Left ventricle myocardium inferior (tissue), 1 donor: ENCODE measurements around the gene EPHA4. TPM values are rescaled to one million over a fixed set of nuclear protein-coding genes. Genes with fewer than 3 reads are reported as not detected.

ENCODE experiments used
- DNase-seq: peaks from one replicate; pipeline ENCODE4 v3.0.0-alpha.2; 2020
- H3K27ac ChIP-seq: fragments of 200-600 bp; replicated peaks from 2 replicates; pipeline ENCODE4 v1.8.0; 2021
- H3K27me3 ChIP-seq: fragments of 200-600 bp; 2 replicates; pipeline ENCODE4 v1.8.0; 2021; ENCODE audit warnings: low read depth
- H3K36me3 ChIP-seq: fragments of 200-600 bp; 2 replicates; pipeline ENCODE4 v1.8.0; 2021
- H3K4me1 ChIP-seq: fragments of 200-600 bp; 2 replicates; pipeline ENCODE4 v1.8.0; 2021
- H3K4me3 ChIP-seq: fragments of 200-600 bp; 2 replicates; pipeline ENCODE4 v1.8.0; 2021; ENCODE audit warnings: mild to moderate bottlenecking, moderate library complexity
- H3K9me3 ChIP-seq: fragments of 200-600 bp; replicated peaks from 2 replicates; pipeline ENCODE4 v1.8.0; 2021
- CTCF ChIP-seq: fragments of 200-600 bp; IDR thresholded peaks from 2 replicates; pipeline ENCODE4 v1.8.0; 2021; ENCODE audit warnings: antibody characterized with exemption, mild to moderate bottlenecking, borderline replicate concordance
- intact Hi-C: fragments of 100-400 bp; cut with micrococcal nuclease; formaldehyde crosslinking; loops from one replicate; pipeline ENCODE4 v1.11.0; 2022
- total RNA-seq: library from RNA; stranded (reverse); fragmentation: NEBNext Ultra II Directional; extraction: Animal tissue kit (Norgen Biotek cat#: 25700); gene quantifications from one replicate; pipeline ENCODE4 v1.2.1, GENCODE V29; 2021
- donor health status: DM: no; HTN: yes; CAD: no; lungs with severe emphysema.

EPHA4 gene
- total RNA-seq, 1 donor from 2014 or later = 40.6 TPM

DNA sequence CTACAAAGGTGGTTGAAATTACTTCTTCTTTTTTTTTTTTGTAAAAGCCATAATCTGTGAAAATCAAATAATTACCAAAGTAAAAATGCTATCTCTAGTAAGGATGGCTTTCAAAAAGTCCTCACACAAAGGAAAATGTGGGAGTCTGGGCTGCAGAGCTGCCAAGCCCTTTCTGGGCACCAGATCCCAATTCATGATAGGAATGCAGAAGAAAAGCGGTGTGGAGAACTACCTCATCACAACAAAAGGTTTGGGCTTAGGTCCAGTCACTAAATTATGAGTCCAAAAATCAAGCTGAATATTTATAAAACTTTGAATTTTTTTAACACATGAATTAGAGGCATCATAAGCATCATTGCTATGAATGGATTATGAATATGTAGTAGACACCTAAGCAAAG, 30.8 kb upstream of the EPHA4 start:
- Histone ChIP-seq H3K9me3 (no peaks in the 10 kb centered on the region), H3K4me3 (no peak overlapping the region), H3K27me3 (peaks cover 45% of the 10 kb centered on the region), H3K4me1 (no peaks in the 10 kb centered on the region), H3K27ac (no peak overlapping the region), H3K36me3 (no peaks in the 10 kb centered on the region)
- DNase-seq = no peak
- intact Hi-C loops = no loop called here
- no peak for TF ChIP-seq CTCF

- Histone ChIP-seq H3K4me1 (no peaks in the 10 kb centered on the region), H3K36me3 (no peaks in the 10 kb centered on the region), H3K27ac (no peak overlapping the region), H3K27me3 (peaks cover 41% of the 10 kb centered on the region), H3K4me3 (no peak overlapping the region), H3K9me3 (peaks cover 2% of the 10 kb centered on the region)
- intact Hi-C loops = no loop called here
- no peak for DNase-seq
- no peak for TF ChIP-seq CTCF
These were observed 29.3 kb upstream of the EPHA4 start for GRCh38 chr2:221601376-221601775.

GRCh38 chr2:221600388-221600787, 28.3 kb upstream of the EPHA4 start:
- no peak overlapping the region for H3K27ac ChIP-seq
- TF ChIP-seq CTCF = no peak
- no peak overlapping the region for H3K4me3 ChIP-seq
- no peaks in the 10 kb centered on the region for H3K36me3 ChIP-seq
- peaks cover 40% of the 10 kb centered on the region for H3K27me3 ChIP-seq
- peaks cover 12% of the 10 kb centered on the region for H3K9me3 ChIP-seq
- no peak for DNase-seq
- no peaks in the 10 kb centered on the region for H3K4me1 ChIP-seq
- intact Hi-C loops = no loop called here

DNA sequence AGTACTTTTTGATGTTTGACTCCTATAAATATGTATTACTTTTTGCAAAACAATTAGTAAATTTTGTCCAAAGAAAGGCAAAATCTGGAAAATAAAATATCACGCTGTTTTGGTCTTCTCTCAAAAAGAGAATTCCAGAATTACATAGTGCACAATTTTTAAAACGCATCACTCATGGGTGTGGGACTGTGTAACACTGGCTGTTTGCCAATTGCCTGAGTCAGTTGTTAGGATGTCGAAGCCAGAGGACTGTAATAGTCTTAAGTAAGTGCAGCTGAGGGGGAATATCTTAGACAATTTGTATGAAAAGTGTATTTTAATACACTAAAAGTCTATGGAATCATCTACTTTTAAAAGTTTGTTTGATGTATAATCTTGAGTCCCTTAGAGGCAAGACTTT, 24.1 kb upstream of the EPHA4 start:
- Histone ChIP-seq H3K27ac (no peak overlapping the region), H3K4me1 (no peaks in the 10 kb centered on the region), H3K27me3 (peaks cover 20% of the 10 kb centered on the region), H3K36me3 (no peaks in the 10 kb centered on the region), H3K9me3 (peaks cover 13% of the 10 kb centered on the region), H3K4me3 (no peak overlapping the region)
- intact Hi-C loops = no loop called here
- DNase-seq = no peak
- TF ChIP-seq CTCF = no peak

DNA sequence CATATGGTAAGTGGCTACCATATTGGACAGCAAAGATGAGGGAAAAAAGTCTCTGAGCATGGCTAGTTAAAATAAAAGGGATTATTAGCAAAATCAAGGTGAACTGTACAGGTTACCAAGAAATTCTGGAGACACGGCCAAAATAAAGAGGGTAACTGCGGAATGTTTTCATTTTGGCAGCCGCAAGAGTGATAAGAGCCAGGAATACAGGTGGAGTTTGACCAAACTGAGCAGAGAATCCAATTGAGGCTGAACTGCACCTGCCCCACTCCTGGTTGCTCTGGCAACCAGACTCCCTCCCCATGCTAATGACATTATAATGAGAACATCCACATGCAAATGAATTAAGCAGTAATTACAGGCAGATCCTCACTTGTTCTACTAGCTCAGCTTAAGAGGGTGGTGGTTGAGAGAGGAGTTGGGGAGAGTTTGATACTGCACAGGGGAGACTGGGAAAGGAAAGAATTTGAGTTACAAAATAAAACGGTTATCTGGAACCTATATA, 18.8 kb upstream of the EPHA4 start:
- no peak for DNase-seq
- Histone ChIP-seq H3K27me3 (peaks cover 35% of the 10 kb centered on the region), H3K4me3 (no peak overlapping the region), H3K9me3 (peaks cover 7% of the 10 kb centered on the region), H3K27ac (no peak overlapping the region), H3K36me3 (no peaks in the 10 kb centered on the region), H3K4me1 (no peaks in the 10 kb centered on the region)
- intact Hi-C loops = no loop called here
- TF ChIP-seq CTCF = no peak

GRCh38 chr2:221589696-221590095, 17.6 kb upstream of the EPHA4 start:
- H3K27me3 ChIP-seq = peaks cover 47% of the 10 kb centered on the region
- intact Hi-C loops = no loop called here
- no peaks in the 10 kb centered on the region for H3K9me3 ChIP-seq
- no peak overlapping the region for H3K27ac ChIP-seq
- no peak for TF ChIP-seq CTCF
- no peaks in the 10 kb centered on the region for H3K36me3 ChIP-seq
- no peaks in the 10 kb centered on the region for H3K4me1 ChIP-seq
- H3K4me3 ChIP-seq = no peak overlapping the region
- no peak for DNase-seq
